Pancreas (tissue), 10 donors: ENCODE measurements around the gene DGLUCY. TPM values are rescaled to one million over a fixed set of nuclear protein-coding genes. Genes with fewer than 3 reads are reported as not detected.

Experiments
- ATAC-seq, 4 donors: fragments of 200-7000 bp; cut with Tn5 transposase; one replicate each; pipeline versions ENCODE4 v1.8.0 to v1.9.1; 2020; ENCODE audit warnings: mild to moderate bottlenecking in 4 of 4, moderate library complexity in 4 of 4
- DNase-seq, 6 donors: peaks; one replicate each; pipeline ENCODE4 v3.0.0-alpha.2; 2020
- FAIRE-seq: peaks from 2 replicates; lab custom pipeline; 2012; peaks lifted over from hg19 to GRCh38; lab: Jason Lieb, UNC
- H3K27ac ChIP-seq, 4 donors: fragments of 200-600 bp; sonication (generic); 1 replicate in 3 of 4; 2 replicates in 1 of 4; pipeline versions ENCODE4 v1.5.0 to v1.8.0; 2020
- H3K27me3 ChIP-seq, 4 donors: fragments of 200-600 bp; one replicate each; pipeline ENCODE4 v1.8.0; 2021
- H3K36me3 ChIP-seq, 3 donors: fragments of 200-600 bp; sonication (generic) in 1 of 3; one replicate each; pipeline versions ENCODE4 v1.5.0 to v1.8.0; 2020 to 2021
- H3K4me1 ChIP-seq, 3 donors: fragments of 200-600 bp; one replicate each; pipeline ENCODE4 v1.8.0; 2021
- H3K4me3 ChIP-seq, 4 donors: fragments of 200-600 bp; sonication (generic) in 2 of 4; one replicate each; pipeline versions ENCODE4 v1.5.0 to v1.8.0; 2020 to 2021
- H3K9me3 ChIP-seq, 4 donors: fragments of 200-600 bp; one replicate each; pipeline ENCODE4 v1.8.0; 2021
- CTCF ChIP-seq, 4 donors: fragments of 200-600 bp; sonication (generic) in 3 of 4; IDR thresholded peaks; one replicate each; pipeline versions ENCODE4 v1.5.0 to v1.8.0; 2021; ENCODE audit warnings: antibody characterized with exemption in 4 of 4
- WGBS, 2 donors: extraction: QIAGEN DNeasy Blood & Tissue Kit; methylation state at CpG; one replicate each; pipeline ENCODE4 v1.1.7; 2013; 5-methylcytosine and 5-hydroxymethylcytosine counted together
- intact Hi-C, 3 donors: fragments of 100-400 bp; cut with DNase I; formaldehyde crosslinking; loops; one replicate each; pipeline versions ENCODE4 v1.11.1 to v1.14.2; 2022
- polyA plus RNA-seq, 2 donors: library from polyadenylated mRNA; stranded (reverse); fragments of 200-250 nt; gene quantifications; one replicate each; pipeline ENCODE4 v1.2.3, GENCODE V29; 2013
- total RNA-seq, 6 donors: library from RNA; stranded (reverse); fragmentation: NEBNext Ultra II Directional in 4 of 6; extraction: Animal tissue kit (Norgen Biotek cat#: 25700) in 4 of 6; gene quantifications; one replicate each; pipeline versions ENCODE4 v1.2.1 to v1.2.4, GENCODE V29; 2021 to 2023
- donor health status: healthy with polysubstance abuse.
- donor health status: DM: no; HTN: no; CAD: no; lungs with moderate emphysema.
- donor health status: DM: no; HTN: no; CAD: no.
- donor health status: control.
- donor health status: control.
- donor health status: Bipolar disorder and iron deficiency.
- donor health status: DM: yes; HTN: yes; CAD: no.
- donor health status: DM: no; HTN: no; CAD: no.
- donor health status: DM: no; HTN: no; CAD: no.
- donor health status: DM: yes; HTN: yes; CAD: no.

Gene DGLUCY
- total and polyA plus RNA-seq, 8 donors, result 11.9 to 43.4 (median 23.1) TPM

- no peak for TF ChIP-seq CTCF (IDR thresholded peaks at IDR 0.05)
- Histone ChIP-seq H3K27ac (no peak overlapping the region), H3K4me3 (no peak overlapping the region), H3K4me1 (peaks cover 0 to 10% (median 0%) of the 10 kb centered on the region in 3 donors), H3K27me3 (no peaks in the 10 kb centered on the region), H3K9me3 (no peaks in the 10 kb centered on the region), H3K36me3 (peaks cover 0 to 6% (median 0%) of the 10 kb centered on the region in 3 donors)
- ATAC-seq, result no peak
- intact Hi-C loops, result no loop called here
- no peak for DNase-seq
- 85 to 88% methylated on average over 2 of the region's 2 CpGs for WGBS, 2 donors
- FAIRE-seq, result no peak
These were observed 15.4 kb downstream of the DGLUCY start for GRCh38 chr14:91129261-91129660.

- 96 to 97% methylated on average over 7 of the region's 7 CpGs for WGBS, 2 donors
- ATAC-seq, result no peak
These were observed 21.2 kb downstream of the DGLUCY start for GRCh38 chr14:91135039-91135438.

GRCh38 chr14:91138511-91139359 lies 24.9 kb downstream of the DGLUCY start:
- Histone ChIP-seq H3K4me3 (no peak overlapping the region), H3K36me3 (no peaks in the 10 kb centered on the region), H3K27me3 (no peaks in the 10 kb centered on the region), H3K27ac (no peak overlapping the region), H3K9me3 (no peaks in the 10 kb centered on the region), H3K4me1 (peaks cover 4 to 6% (median 6%) of the 10 kb centered on the region in 3 donors)
- intact Hi-C loops, result no loop called here
- TF ChIP-seq CTCF (IDR thresholded peaks at IDR 0.05), result peak; percentile 6 to 25 (median 23)
- 74 to 77% methylated on average over 6 of the region's 6 CpGs for WGBS, 2 donors
- DNase-seq (peak in 2 of 6 donors; percentile 29 to 50), ATAC-seq (peak; percentile 53 to 81 (median 68)), FAIRE-seq (no peak)

More at GRCh38 chr14:91135039-91135438, 21.2 kb downstream of the DGLUCY start:
- no peak for DNase-seq
- Histone ChIP-seq H3K4me3 (no peak overlapping the region), H3K9me3 (no peaks in the 10 kb centered on the region), H3K27ac (no peak overlapping the region), H3K4me1 (no peaks in the 10 kb centered on the region), H3K27me3 (no peaks in the 10 kb centered on the region), H3K36me3 (peaks cover 0 to 6% (median 0%) of the 10 kb centered on the region in 3 donors)
- FAIRE-seq, result no peak
- intact Hi-C loops, result no loop called here
- TF ChIP-seq CTCF (IDR thresholded peaks at IDR 0.05), result no peak

- intact Hi-C loops, result no loop called here
- H3K27me3 ChIP-seq, result no peaks in the 10 kb centered on the region
- FAIRE-seq (no peak), DNase-seq (no peak), ATAC-seq (no peak)
- peaks cover 10 to 12% (median 12%) of the 10 kb centered on the region in 3 donors for H3K4me1 ChIP-seq
- H3K9me3 ChIP-seq, result no peaks in the 10 kb centered on the region
- H3K4me3 ChIP-seq, result no peak overlapping the region
- TF ChIP-seq CTCF (IDR thresholded peaks at IDR 0.05), result no peak
- no peak overlapping the region for H3K27ac ChIP-seq
- H3K36me3 ChIP-seq, result no peaks in the 10 kb centered on the region
These were observed 25.9 kb downstream of the DGLUCY start for GRCh38 chr14:91139776-91140175.

DNA sequence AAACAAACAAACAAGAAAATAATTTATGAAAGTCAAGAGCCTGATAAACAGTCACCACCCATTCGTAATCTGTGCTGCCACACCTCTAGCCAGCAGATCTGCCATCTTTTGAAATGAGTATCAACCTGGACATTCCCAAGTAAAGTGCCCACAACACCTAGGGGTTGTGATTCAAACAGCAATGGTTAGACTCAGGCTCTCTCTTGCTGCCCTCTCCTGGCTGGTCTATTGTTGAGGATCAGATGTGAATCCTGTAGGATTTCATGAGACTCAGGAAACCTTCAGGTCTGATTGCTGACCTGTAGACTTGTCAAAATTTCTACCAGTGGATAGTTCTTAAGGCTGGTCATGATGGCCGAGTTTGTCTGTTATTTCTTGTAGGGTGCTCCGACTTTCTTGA lies 26.8 kb downstream of the DGLUCY start:
- ATAC-seq, result peak in 2 of 4 donors; percentile 33 to 37
- Histone ChIP-seq H3K27ac (no peak overlapping the region), H3K36me3 (peaks cover 0 to 5% (median 0%) of the 10 kb centered on the region in 3 donors), H3K9me3 (no peaks in the 10 kb centered on the region), H3K4me1 (peaks cover 10 to 12% (median 12%) of the 10 kb centered on the region in 3 donors), H3K4me3 (no peak overlapping the region), H3K27me3 (no peaks in the 10 kb centered on the region)
- WGBS, 2 donors, result 81 to 87% methylated on average over 3 of the region's 3 CpGs
- no peak for DNase-seq
- FAIRE-seq, result no peak
- TF ChIP-seq CTCF (IDR thresholded peaks at IDR 0.05), result peak in 1 of 4 donors; percentile 18
- intact Hi-C loops, result no loop called here
